ENCODE data around the gene PTPRR. TPM values are rescaled to one million over a fixed set of nuclear protein-coding genes. Genes with fewer than 3 reads are reported as not detected.

Gene PTPRR
- total and polyA plus RNA-seq, 10 donors = 0.41 to 2.7 (median 1.5) TPM

DNA sequence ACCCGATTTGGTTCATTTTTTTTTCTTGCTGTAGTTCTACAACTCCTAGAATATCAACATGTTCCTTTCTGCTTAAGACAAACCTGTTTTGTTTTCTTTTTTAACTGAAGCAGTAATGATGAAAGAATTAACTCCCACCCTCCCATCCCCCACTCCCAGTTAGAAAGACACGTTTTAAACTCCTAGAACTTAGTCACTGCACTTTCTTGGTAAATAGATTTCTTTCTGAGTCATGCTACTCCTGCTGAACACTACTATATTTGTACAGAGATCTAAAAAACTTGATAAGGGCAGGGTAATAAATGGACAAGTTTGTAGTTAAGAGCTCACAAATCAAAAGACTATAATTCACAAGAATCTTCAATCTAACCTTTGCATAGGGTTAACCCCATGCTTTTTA is 164.4 kb downstream of the PTPRR start:
- 39 to 53% (median 42%) methylated on average over 2 of the region's 2 CpGs for WGBS, 5 donors
- no peak overlapping the region for H3K27ac ChIP-seq
- H3K27me3 ChIP-seq (replicated peaks in 1 of 7) = peaks cover 0 to 5% (median 0%) of the 10 kb centered on the region in 7 donors
- no peaks in the 10 kb centered on the region for H3K4me1 ChIP-seq
- no peak overlapping the region for H3K4me3 ChIP-seq
- no peak for DNase-seq
- H3K36me3 ChIP-seq = no peaks in the 10 kb centered on the region
- intact Hi-C loops (cut with DNase I; ENCODE audit: low total_unique reads) = no loop called here
- no peak for TF ChIP-seq POLR2A (IDR thresholded peaks at IDR 0.05)
- TF ChIP-seq, protein P1, sequence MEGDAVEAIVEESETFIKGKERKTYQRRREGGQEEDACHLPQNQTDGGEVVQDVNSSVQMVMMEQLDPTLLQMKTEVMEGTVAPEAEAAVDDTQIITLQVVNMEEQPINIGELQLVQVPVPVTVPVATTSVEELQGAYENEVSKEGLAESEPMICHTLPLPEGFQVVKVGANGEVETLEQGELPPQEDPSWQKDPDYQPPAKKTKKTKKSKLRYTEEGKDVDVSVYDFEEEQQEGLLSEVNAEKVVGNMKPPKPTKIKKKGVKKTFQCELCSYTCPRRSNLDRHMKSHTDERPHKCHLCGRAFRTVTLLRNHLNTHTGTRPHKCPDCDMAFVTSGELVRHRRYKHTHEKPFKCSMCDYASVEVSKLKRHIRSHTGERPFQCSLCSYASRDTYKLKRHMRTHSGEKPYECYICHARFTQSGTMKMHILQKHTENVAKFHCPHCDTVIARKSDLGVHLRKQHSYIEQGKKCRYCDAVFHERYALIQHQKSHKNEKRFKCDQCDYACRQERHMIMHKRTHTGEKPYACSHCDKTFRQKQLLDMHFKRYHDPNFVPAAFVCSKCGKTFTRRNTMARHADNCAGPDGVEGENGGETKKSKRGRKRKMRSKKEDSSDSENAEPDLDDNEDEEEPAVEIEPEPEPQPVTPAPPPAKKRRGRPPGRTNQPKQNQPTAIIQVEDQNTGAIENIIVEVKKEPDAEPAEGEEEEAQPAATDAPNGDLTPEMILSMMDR (IDR thresholded peaks at IDR 0.05 in 8 of 11, conservative IDR thresholded peaks at IDR 0.05 in 3 of 11) = no peak
- no peak for TF ChIP-seq POLR2AphosphoS5 (IDR thresholded peaks at IDR 0.05)
- H3K9me3 ChIP-seq = no peaks in the 10 kb centered on the region

DNA sequence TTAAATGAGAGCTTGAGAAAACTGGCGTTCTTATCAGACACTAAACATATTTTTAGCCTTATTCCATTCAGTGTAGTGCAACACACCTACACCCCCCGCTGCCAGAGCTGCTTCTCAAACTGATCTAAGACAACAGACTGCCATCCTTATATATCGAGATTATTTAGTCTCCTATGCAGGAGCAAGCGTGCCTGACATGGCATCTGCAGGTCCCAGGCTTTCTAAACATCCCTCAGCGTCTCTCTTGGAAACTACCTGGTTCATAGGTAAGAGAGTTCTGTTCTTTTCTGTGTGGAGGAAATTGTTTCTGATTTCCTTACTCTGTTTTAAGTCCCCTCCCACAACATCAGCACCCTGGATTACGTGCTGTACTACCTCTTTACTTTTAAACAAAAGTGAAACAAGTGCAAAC is 166.2 kb downstream of the PTPRR start:
- Histone ChIP-seq H3K36me3 (no peaks in the 10 kb centered on the region), H3K9me3 (no peaks in the 10 kb centered on the region), H3K4me3 (peak overlapping the region in 2 of 8 donors; percentile 16 to 27), H3K27me3 (replicated peaks in 1 of 7) (peaks cover 0 to 5% (median 0%) of the 10 kb centered on the region in 7 donors), H3K27ac (no peak overlapping the region), H3K4me1 (no peaks in the 10 kb centered on the region)
- DNase-seq = no peak
- 67 to 76% (median 71%) methylated on average over 6 of the region's 6 CpGs for WGBS, 5 donors
- intact Hi-C loops (cut with DNase I; ENCODE audit: low total_unique reads) = no loop called here
- TF ChIP-seq POLR2A (IDR thresholded peaks at IDR 0.05) (no peak), POLR2AphosphoS5 (IDR thresholded peaks at IDR 0.05) (no peak)
- TF ChIP-seq, protein P1 (IDR thresholded peaks at IDR 0.05 in 8 of 11, conservative IDR thresholded peaks at IDR 0.05 in 3 of 11) = no peak

DNA sequence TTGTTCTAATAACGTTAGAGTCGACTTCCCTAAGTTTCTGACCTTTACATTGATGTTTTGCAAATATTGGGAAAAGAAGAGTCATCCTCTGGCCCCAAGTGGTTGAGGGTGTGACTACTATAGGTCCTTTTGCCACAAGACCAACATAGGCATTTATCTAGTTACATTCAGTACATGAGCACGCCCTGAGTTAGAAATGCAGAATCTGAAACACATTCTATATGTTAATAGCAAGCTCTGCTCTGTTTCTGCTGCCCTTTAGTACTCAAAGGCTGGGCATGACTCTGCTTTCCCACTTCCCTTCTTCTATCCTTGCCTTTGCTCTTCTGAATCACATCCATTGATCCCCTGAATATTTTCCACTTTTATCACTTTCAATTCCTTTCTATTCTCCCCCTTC is 168.2 kb downstream of the PTPRR start:
- H3K27me3 ChIP-seq (replicated peaks in 1 of 7) = peaks cover 0 to 5% (median 0%) of the 10 kb centered on the region in 7 donors
- intact Hi-C loops (cut with DNase I; ENCODE audit: low total_unique reads) = no loop called here
- no peaks in the 10 kb centered on the region for H3K36me3 ChIP-seq
- WGBS, 5 donors = 75 to 91% (median 85%) methylated on average over 3 of the region's 3 CpGs
- TF ChIP-seq POLR2A (IDR thresholded peaks at IDR 0.05) (no peak), POLR2AphosphoS5 (IDR thresholded peaks at IDR 0.05) (no peak)
- TF ChIP-seq, protein P1 (IDR thresholded peaks at IDR 0.05 in 8 of 11, conservative IDR thresholded peaks at IDR 0.05 in 3 of 11) = no peak
- no peak for DNase-seq
- H3K9me3 ChIP-seq = no peaks in the 10 kb centered on the region
- H3K4me1 ChIP-seq = no peaks in the 10 kb centered on the region
- H3K4me3 ChIP-seq = no peak overlapping the region
- H3K27ac ChIP-seq = no peak overlapping the region

DNA sequence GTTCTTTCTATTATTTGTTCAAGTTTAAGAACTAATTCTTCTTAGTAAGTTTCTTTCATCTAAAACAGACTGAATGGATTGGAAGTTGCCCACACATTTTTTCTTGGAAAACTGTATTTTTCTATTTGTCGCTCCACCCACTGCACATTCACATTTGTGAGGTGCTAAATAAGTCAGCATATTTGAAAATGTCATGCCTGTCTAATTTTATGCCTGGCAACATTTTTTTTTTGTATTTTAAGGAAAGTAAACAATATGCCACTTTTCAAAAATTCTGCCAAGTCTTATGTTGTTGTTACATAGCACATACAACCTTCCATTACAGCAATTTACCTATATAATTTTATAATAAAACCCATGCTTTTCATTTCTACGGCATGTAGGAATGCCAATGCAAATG is 170.6 kb downstream of the PTPRR start:
- no peak for DNase-seq
- no peak overlapping the region for H3K27ac ChIP-seq
- no peaks in the 10 kb centered on the region for H3K36me3 ChIP-seq
- H3K27me3 ChIP-seq (replicated peaks in 1 of 7) = peaks cover 0 to 5% (median 0%) of the 10 kb centered on the region in 7 donors
- intact Hi-C loops (cut with DNase I; ENCODE audit: low total_unique reads) = no loop called here
- H3K9me3 ChIP-seq = no peaks in the 10 kb centered on the region
- 84 to 96% (median 89%) methylated on average over 2 of the region's 2 CpGs for WGBS, 5 donors
- no peak overlapping the region for H3K4me3 ChIP-seq
- TF ChIP-seq, protein P1 (IDR thresholded peaks at IDR 0.05 in 8 of 11, conservative IDR thresholded peaks at IDR 0.05 in 3 of 11) = no peak
- TF ChIP-seq POLR2AphosphoS5 (IDR thresholded peaks at IDR 0.05) (no peak), POLR2A (IDR thresholded peaks at IDR 0.05) (no peak)
- no peaks in the 10 kb centered on the region for H3K4me1 ChIP-seq
